Eye (tissue), 1 donor: ENCODE measurements around the gene YBX3.

ENCODE experiments used
- DNase-seq: peaks from one replicate; pipeline ENCODE4 v3.0.0-alpha.2; 2015

Gene YBX3

GRCh38 chr12:10668526-10668925 is 54.6 kb downstream of the YBX3 start:
- DNase-seq: no peak

GRCh38 chr12:10667581-10667980 is 55.5 kb downstream of the YBX3 start:
- no peak for DNase-seq

- no peak for DNase-seq
Measured at GRCh38 chr12:10664499-10664898, 58.6 kb downstream of the YBX3 start.

- no peak for DNase-seq
Measured at GRCh38 chr12:10663869-10664268, 59.3 kb downstream of the YBX3 start.

- no peak for DNase-seq
Measured at GRCh38 chr12:10661338-10661737, 61.8 kb downstream of the YBX3 start.

GRCh38 chr12:10654003-10654402 is 69.1 kb downstream of the YBX3 start:
- DNase-seq: no peak

GRCh38 chr12:10652192-10652591 is 70.9 kb downstream of the YBX3 start:
- no peak for DNase-seq
